GM21717 (cell line): ENCODE measurements around the gene FUCA1.
"Not testable (repeated sequence)": the region's sequence is repeated elsewhere in the genome, so short reads cannot be mapped to it uniquely, and the experiment has no call there.

ENCODE experiments used
- ATAC-seq: cut with Tn5 transposase; IDR thresholded peaks from one replicate; pipeline ENCODE4 v1.9.1; 2021; ENCODE audit warnings: mild to moderate bottlenecking, moderate library complexity; ENCODE audit not compliant: unreplicated experiment

The FUCA1 gene

GRCh38 chr1:23867895-23868556 is at the start of gene FUCA1:
Gene FUCA1 (minus strand): TSS chr1:23868290. CDS start chr1:23868286, 4 bp downstream.
- ATAC-seq, result peak; percentile 80

GRCh38 chr1:23916209-23917131 is 48.4 kb upstream of the FUCA1 start:
- ATAC-seq, result peak; percentile 52

GRCh38 chr1:23915466-23915865 is 47.4 kb upstream of the FUCA1 start:
- no peak for ATAC-seq

GRCh38 chr1:23914921-23915320 is 46.8 kb upstream of the FUCA1 start:
- ATAC-seq, result no peak

- ATAC-seq, result no peak
Measured at GRCh38 chr1:23913212-23913880, 45.3 kb upstream of the FUCA1 start, which contains the start of gene CNR2. Gene CNR2 (minus strand): TSS chr1:23913362. CDS start chr1:23875617, 37,745 bp downstream.

- ATAC-seq, result no peak
Measured at GRCh38 chr1:23911921-23912320, 43.8 kb upstream of the FUCA1 start.

- ATAC-seq, result no peak
Measured at GRCh38 chr1:23910553-23911246, 42.6 kb upstream of the FUCA1 start.

GRCh38 chr1:23910144-23910543 is 42.1 kb upstream of the FUCA1 start:
- ATAC-seq, result no peak

GRCh38 chr1:23909412-23909811 is 41.3 kb upstream of the FUCA1 start:
- no peak for ATAC-seq

- ATAC-seq, result peak; percentile 27
Measured at GRCh38 chr1:23908453-23909341, 40.6 kb upstream of the FUCA1 start.

GRCh38 chr1:23906731-23907130 is 38.6 kb upstream of the FUCA1 start:
- no peak for ATAC-seq

GRCh38 chr1:23905461-23906025 is 37.5 kb upstream of the FUCA1 start:
- no peak for ATAC-seq

GRCh38 chr1:23904748-23905357 is 36.8 kb upstream of the FUCA1 start:
- ATAC-seq, result no peak

- ATAC-seq, result no peak
Measured at GRCh38 chr1:23903754-23904153, 35.7 kb upstream of the FUCA1 start.

GRCh38 chr1:23902321-23903278 is 34.5 kb upstream of the FUCA1 start:
- no peak for ATAC-seq

- not testable (repeated sequence) for ATAC-seq
Measured at GRCh38 chr1:23900017-23900416, 31.9 kb upstream of the FUCA1 start.

- no peak for ATAC-seq
Measured at GRCh38 chr1:23899070-23899469, 31.0 kb upstream of the FUCA1 start.

GRCh38 chr1:23897083-23897482 is 29.0 kb upstream of the FUCA1 start:
- no peak for ATAC-seq
